NCI-H460 (cell line): ENCODE results near the gene TDRKH. TPM values are rescaled to one million over a fixed set of nuclear protein-coding genes. Genes with fewer than 3 reads are reported as not detected.

Experiments used
- small RNA-seq, 2 experiments: library from RNA; depleted of rRNA; stranded (forward); fragments of <200 nt; gene quantifications; one replicate each; pipeline ENCODE3, GENCODE V24; 2014
- total RNA-seq: library from RNA; depleted of rRNA; stranded (reverse); fragments of >200 nt; shearing (Covaris generic); gene quantifications from 2 replicates; pipeline ENCODE4 v1.2.3, GENCODE V29; 2014; rRNA removed

Gene TDRKH
- total RNA-seq, 1 experiment from 2014 or later, result 10.9 TPM

Small RNA genes lying within 50 kb of the gene (small RNA-seq; reads per million reads assigned to genes)
- 0 reads per million in 2 experiments for gene RNU6-662P

Other genes starting within 250 kb of the TDRKH start
- gene SNX27, start 178.4 kb downstream of the TDRKH start, total RNA-seq, result 29.6 and 32.2 TPM in 2 replicates
- not detected in 2 replicates for gene CELF3, start 73.7 kb downstream of the TDRKH start, total RNA-seq
- gene RIIAD1, start 69.0 kb downstream of the TDRKH start, total RNA-seq, result not detected in 2 replicates
- gene MRPL9, start 27.0 kb downstream of the TDRKH start, total RNA-seq, result 157 and 173 TPM in 2 replicates
- gene LINGO4, start 14.9 kb upstream of the TDRKH start, total RNA-seq, result not detected in 2 replicates
- gene RORC, start 41.3 kb upstream of the TDRKH start, total RNA-seq, result 0.10 TPM in 1 of 2 replicates, not detected in the other
- gene C2CD4D, start 49.3 kb upstream of the TDRKH start, total RNA-seq, result not detected in 2 replicates
- not detected in 2 replicates for gene THEM5, start 63.2 kb upstream of the TDRKH start, total RNA-seq
- gene THEM4, start 119.0 kb upstream of the TDRKH start, total RNA-seq, result 31.3 and 39.7 TPM in 2 replicates
- gene S100A10, start 203.4 kb upstream of the TDRKH start, total RNA-seq, result 373 and 385 TPM in 2 replicates
- 879 and 977 TPM in 2 replicates for gene S100A11, start 246.5 kb upstream of the TDRKH start, total RNA-seq